RPMI8226 (cell line): ENCODE results near the gene LRP2BP.
A peak's percentile ranks its signal among the peaks of the same experiment; 100 is the strongest.

Experiments used
- DNase-seq: peaks from one replicate; pipeline ENCODE4 v3.0.0-alpha.2; 2015

Gene LRP2BP

DNA sequence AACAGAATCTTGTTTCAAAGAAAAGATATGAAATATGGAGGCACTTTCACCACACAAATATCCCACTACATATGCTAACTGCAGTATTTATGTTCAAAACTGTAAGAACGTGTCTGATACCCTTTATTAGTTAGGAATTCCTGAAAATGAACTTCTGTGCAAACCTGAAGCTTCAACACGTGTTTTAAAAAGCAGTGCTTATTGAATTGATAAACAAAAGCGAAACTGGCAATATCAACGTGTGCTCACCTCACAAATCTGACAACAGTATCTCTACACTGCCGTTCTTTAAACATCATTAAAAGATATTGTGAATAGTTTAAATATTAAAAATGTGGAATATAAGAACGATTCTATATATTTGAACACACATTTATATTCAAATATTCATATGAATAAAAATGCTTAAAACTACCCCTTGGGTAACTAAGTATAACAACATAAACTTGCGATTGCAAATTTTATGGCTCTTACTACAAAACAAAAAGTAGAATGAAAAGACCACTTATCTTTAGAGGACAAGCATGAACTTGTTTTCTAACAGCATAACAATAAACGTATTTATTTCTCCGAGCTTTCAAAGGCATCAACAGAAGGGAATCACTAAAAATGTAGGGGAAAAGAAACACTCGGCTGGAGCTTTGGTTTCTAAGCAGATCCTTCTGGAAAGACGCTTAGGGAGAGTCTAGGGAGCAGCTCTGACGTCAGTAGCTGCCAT, at the start of gene LRP2BP:
LRP2BP (minus strand) TSS at position 687 of the 718 bp plus-strand sequence. CDS start 17,738 bp downstream, outside the sequence.
- peak; percentile 16 for DNase-seq

- no peak for DNase-seq
Measured at GRCh38 chr4:185445209-185445608, 49.5 kb upstream of the LRP2BP start.

DNA sequence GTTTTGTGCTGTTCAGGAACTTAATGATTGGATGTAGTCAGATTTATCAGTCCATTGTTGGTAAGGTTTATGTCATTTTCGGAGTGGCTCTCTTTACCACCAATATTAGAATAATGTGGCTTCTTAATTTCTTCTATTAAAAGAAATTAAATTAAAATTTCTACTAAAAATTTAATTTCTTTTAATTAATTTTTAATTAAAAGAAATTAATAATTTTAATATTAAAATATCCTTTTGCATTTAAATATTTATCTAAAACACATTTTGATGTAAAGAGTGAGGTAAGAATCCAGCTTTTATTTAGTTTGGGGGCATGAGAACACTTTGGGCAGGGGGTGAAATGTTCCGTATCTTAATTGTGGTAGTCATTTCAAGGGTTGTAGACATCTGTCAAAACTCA, 45.8 kb upstream of the LRP2BP start:
- no peak for DNase-seq

GRCh38 chr4:185437809-185438208, 42.1 kb upstream of the LRP2BP start:
- DNase-seq = no peak

- no peak for DNase-seq
Measured at GRCh38 chr4:185435466-185435865, 39.7 kb upstream of the LRP2BP start.

- no peak for DNase-seq
Measured at GRCh38 chr4:185429660-185430059, 33.9 kb upstream of the LRP2BP start.

- DNase-seq = no peak
Measured at GRCh38 chr4:185426960-185427688, 31.4 kb upstream of the LRP2BP start.

GRCh38 chr4:185425647-185426352, 30.1 kb upstream of the LRP2BP start, which contains the start of gene UFSP2:
UFSP2 (minus strand) TSS chr4:185425964; CDS start chr4:185425868, 96 bp downstream.
- peak; percentile 88 for DNase-seq

DNA sequence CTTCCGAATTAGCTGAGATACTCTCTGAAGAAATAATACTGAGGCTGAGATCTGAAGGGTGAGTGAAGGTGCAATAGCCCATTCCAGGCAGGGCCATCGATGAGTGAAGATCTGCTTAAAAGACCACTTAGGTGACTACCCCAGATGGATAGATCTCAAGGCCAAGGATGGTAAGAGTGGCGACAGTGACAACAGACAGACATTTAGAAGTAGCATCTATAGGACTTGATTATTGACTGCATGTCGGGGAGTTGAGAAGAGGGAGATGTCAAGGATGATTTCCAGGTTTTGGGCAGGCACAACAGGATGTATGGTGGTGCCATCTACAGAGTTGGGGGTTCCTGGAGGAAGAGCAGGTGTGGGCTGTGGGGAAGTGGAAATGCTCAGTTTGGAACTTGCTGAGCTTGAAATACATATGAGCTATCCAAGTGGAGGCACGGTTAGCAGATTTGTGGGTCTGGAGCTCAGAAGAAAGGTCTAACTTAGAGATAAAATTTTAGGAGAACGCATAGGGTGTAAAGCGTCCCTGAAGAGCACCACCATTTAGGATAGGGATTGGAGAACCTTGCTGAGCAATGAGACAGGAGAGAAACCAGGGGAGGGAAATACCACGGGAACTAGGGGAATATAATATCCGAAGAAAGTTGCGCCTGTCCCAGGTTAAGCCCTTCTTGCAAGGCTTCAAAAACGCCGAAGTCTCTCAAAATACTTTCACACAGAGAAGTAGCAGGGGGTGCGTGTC, 29.4 kb upstream of the LRP2BP start:
- DNase-seq = peak; percentile 5

GRCh38 chr4:185421366-185422124, 25.8 kb upstream of the LRP2BP start:
- no peak for DNase-seq

- DNase-seq = no peak
Measured at GRCh38 chr4:185416955-185417354, 21.2 kb upstream of the LRP2BP start.

- no peak for DNase-seq
Measured at GRCh38 chr4:185412412-185412811, 16.7 kb upstream of the LRP2BP start.

- DNase-seq = no peak
Measured at GRCh38 chr4:185411849-185412248, 16.1 kb upstream of the LRP2BP start.

DNA sequence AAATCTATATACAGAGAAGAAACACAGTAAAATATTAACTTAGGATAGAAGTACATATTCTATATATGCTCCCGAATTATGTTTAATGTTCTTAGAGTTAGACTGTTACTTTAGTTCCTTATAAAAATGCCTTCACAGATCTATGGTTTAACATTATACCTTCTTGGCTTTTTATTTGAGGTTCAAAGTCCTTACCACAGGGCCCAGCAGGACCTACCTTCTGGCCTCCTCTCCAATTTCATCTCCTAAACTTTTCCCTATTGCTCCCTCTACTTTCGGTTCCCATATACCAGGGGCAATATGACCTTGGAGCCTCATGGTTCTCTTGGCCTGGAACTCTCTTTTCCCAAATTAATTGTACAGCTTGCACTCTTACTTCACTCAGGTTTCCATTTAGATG, 12.7 kb upstream of the LRP2BP start:
- no peak for DNase-seq

- no peak for DNase-seq
Measured at GRCh38 chr4:185405296-185405999, 9.7 kb upstream of the LRP2BP start.

GRCh38 chr4:185404031-185404430, 8.3 kb upstream of the LRP2BP start:
- no peak for DNase-seq

DNA sequence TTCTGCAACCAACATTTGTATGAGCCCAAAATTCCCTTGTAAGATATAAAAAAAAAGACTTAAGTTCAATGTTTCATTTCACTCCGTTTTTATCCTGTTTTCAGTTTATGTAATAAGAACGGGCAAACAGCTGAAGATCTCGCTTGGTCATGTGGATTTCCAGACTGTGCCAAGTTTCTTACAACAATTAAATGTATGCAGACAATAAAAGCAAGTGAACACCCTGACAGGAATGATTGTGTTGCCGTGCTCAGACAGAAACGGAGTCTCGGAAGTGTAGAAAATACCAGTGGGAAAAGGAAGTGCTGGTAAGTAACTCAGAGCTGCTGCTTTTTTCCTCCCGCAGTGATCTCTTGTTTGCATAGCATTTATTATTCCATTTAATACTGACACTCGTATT, 3.7 kb upstream of the LRP2BP start:
- DNase-seq = no peak

- DNase-seq = peak; percentile 11
Measured at GRCh38 chr4:185398618-185399017, 2.9 kb upstream of the LRP2BP start.

DNA sequence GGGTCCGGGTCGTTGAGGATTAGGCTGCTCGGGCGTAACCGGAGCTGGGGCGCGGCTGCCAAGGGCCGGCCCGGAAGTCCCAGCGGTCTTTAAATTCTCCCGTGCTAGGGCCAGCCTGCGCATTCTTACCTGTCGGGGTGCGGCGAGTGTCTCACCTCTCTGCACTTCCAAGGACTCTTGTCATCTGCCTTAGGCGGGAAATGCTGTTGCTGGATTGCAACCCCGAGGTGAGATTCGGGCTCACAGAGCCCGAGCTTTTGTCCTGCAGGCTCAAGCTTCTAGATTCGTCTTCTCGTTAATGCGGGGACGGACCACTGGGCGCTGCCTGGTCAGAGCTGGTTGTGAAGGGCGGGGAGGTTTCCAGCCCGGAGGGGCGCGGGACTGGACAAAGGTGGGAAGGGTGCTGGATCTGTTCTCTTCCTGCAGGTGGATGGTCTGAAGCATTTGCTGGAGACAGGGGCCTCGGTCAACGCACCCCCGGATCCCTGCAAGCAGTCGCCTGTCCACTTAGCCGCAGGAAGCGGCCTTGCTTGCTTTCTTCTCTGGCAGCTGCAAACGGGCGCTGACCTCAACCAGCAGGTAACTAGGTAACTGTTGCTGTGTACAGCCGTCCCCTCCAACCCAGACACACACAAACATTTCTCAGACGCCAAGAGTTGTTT, 1.1 kb upstream of the LRP2BP start, which contains the start of gene ANKRD37:
ANKRD37 (plus strand) TSS at position 118 of the 662 bp plus-strand sequence; CDS start at position 201, 83 bp downstream.
- peak; percentile 60 for DNase-seq

DNA sequence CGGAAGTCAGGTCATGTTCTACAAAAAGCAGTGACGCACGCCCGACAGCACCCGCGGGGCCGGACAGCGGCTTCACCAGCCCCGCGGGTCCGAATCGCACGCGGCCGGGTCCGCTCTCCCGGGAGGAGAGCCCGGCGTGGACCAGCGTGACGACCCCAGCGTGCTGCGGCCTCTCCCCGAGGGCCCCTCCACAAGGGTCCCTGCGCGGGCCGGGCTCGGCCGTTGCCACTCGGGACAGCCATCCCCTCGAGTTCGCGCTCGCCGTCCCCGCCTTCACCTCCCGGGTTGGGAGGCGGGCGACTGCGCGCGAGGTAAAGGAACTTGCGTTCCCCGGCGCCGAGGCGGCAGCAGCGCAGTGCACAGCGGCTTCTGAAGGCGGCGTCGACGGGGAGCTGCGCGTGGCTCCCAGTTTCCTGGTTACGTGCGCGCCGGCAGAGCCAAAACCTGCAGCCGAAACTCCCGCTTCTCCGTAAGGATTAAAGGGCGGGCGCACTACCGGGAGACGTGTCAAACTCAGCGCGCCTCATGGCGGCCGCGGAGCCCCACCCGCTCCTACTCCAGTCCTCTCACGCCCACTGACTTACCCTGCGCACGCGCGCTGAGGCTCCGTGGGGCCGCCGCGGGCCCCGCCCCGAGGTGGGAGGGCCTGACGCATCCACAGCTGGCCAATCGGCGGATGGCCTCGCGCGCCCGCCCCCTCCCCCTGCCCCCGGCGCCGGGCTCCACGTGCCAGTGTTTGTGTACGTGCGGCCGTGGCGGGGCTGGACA, 416 bp upstream of the LRP2BP start:
- DNase-seq = peak; percentile 94
